GM23248 (cell line): ENCODE results near the gene CALD1. TPM values are rescaled to one million over a fixed set of nuclear protein-coding genes. Genes with fewer than 3 reads are reported as not detected.

Experiments used
- DNase-seq: peaks from one replicate; pipeline ENCODE4 v3.0.0-alpha.2; 2015
- H2AFZ ChIP-seq: fragments of 200-600 bp; sonication (generic); 2 replicates; pipeline ENCODE4 v1.6.1; 2016; ENCODE audit warnings: antibody characterized with exemption
- H3F3A ChIP-seq: fragments of 200-600 bp; sonication (generic); 2 replicates; pipeline ENCODE4 v1.6.1; 2016; ENCODE audit warnings: mild to moderate bottlenecking, antibody characterized with exemption, mixed run types; ENCODE audit not compliant: insufficient read depth
- H3K27ac ChIP-seq: fragments of 200-600 bp; sonication (generic); 2 replicates; pipeline ENCODE4 v1.5.1; 2016; ENCODE audit warnings: mild to moderate bottlenecking
- H3K27me3 ChIP-seq: fragments of 200-600 bp; sonication (generic); replicated peaks from 2 replicates; pipeline ENCODE4 v1.6.1; 2016; ENCODE audit warnings: mild to moderate bottlenecking; ENCODE audit not compliant: insufficient read depth
- H3K36me3 ChIP-seq: fragments of 200-600 bp; sonication (generic); 2 replicates; pipeline ENCODE4 v1.6.1; 2016; ENCODE audit warnings: low read depth, mild to moderate bottlenecking
- H3K4me1 ChIP-seq: fragments of 200-600 bp; sonication (generic); 2 replicates; pipeline ENCODE4 v1.6.1; 2016; ENCODE audit warnings: mild to moderate bottlenecking; ENCODE audit not compliant: insufficient read depth
- H3K4me2 ChIP-seq: fragments of 200-600 bp; sonication (generic); one replicate; pipeline ENCODE4 v1.6.1; 2016; ENCODE audit warnings: mild to moderate bottlenecking; ENCODE audit not compliant: unreplicated experiment
- H3K4me3 ChIP-seq: fragments of 200-600 bp; sonication (generic); 2 replicates; pipeline ENCODE4 v1.5.1; 2016; ENCODE audit warnings: mild to moderate bottlenecking
- H3K79me2 ChIP-seq: fragments of 200-600 bp; sonication (generic); 2 replicates; pipeline ENCODE4 v1.6.1; 2016; ENCODE audit warnings: mild to moderate bottlenecking; ENCODE audit not compliant: insufficient read depth
- H3K9ac ChIP-seq: fragments of 200-600 bp; sonication (generic); 2 replicates; pipeline ENCODE4 v1.6.1; 2016; ENCODE audit warnings: mild to moderate bottlenecking
- H3K9me2 ChIP-seq: fragments of 200-600 bp; sonication (generic); 2 replicates; pipeline ENCODE4 v1.6.1; 2016; ENCODE audit warnings: mixed run types, mild to moderate bottlenecking, moderate library complexity; ENCODE audit not compliant: insufficient read depth
- H3K9me3 ChIP-seq: fragments of 200-600 bp; sonication (generic); one replicate; pipeline ENCODE4 v1.6.1; 2017; ENCODE audit warnings: low read depth
- H4K20me1 ChIP-seq: fragments of 200-600 bp; sonication (generic); 2 replicates; pipeline ENCODE4 v1.6.0; 2016; ENCODE audit not compliant: insufficient read depth
- EZH2 ChIP-seq: fragments of 200-600 bp; sonication (generic); IDR thresholded peaks from 2 replicates; pipeline ENCODE4 v1.6.1; 2018; ENCODE audit warnings: antibody characterized with exemption, mild to moderate bottlenecking; ENCODE audit not compliant: insufficient read depth, poor library complexity, severe bottlenecking
- EZH2phosphoT487 ChIP-seq: fragments of 200-600 bp; sonication (generic); IDR thresholded peaks from 2 replicates; pipeline ENCODE4 v1.6.1; 2018; ENCODE audit warnings: antibody characterized with exemption, moderate library complexity, mild to moderate bottlenecking, low read depth; ENCODE audit not compliant: insufficient read depth
- WGBS, 2 experiments: methylation state at CpG; one replicate each; pipeline ENCODE4 v1.1.6; 2015 to 2017; ENCODE audit warnings: low lambda C conversion rate in 2 of 2, low coverage in 1 of 2; ENCODE audit errors: missing lambda C conversion rate in 2 of 2; 5-methylcytosine and 5-hydroxymethylcytosine counted together
- in situ Hi-C: fragments of 300-500 bp; cut with MboI; formaldehyde crosslinking; loops from 2 replicates; pipeline ENCODE4 v1.15.0; 2020
- polyA plus RNA-seq: library from polyadenylated mRNA; unstranded; fragments of >200 nt; fragmentation: Nextera tagmentation; extraction: Ambion mirVana; gene quantifications from 2 replicates; pipeline ENCODE4 v1.2.1, GENCODE V29; 2016
- total RNA-seq: library from RNA; depleted of rRNA; stranded (reverse); fragments of >200 nt; shearing (Covaris generic); gene quantifications from 2 replicates; pipeline ENCODE4 v1.2.3, GENCODE V29; 2014

CALD1 gene
- total and polyA plus RNA-seq, 2 experiments from 2014 or later: 698 to 1,687 TPM

GRCh38 chr7:134857958-134858357 lies 78.5 kb downstream of the CALD1 start:
- H3K27ac ChIP-seq: 0 out of 2 replicates have a peak overlapping the region, but pooled peaks have one; percentile 2
- in situ Hi-C loops: no loop called here
- TF ChIP-seq EZH2 (no peak), EZH2phosphoT487 (no peak)

DNA sequence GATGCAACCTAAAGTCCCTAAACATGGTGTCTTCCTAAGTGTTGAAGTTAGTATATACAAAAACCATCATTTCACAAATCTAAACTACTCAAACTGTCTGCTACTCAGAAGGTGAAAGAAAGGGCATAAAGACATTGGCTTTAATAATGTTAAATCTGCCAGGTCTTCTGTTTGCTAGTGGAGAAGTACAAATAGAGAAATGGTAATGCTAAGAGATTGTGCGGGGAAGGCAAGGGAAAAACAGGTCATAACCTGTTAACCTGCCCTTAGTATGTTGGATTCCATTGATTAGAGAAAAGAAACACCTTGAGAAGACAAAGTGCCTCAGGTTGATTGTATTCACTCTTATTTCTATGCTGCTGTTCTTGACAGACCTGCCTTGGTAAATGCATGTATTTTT lies 80.3 kb downstream of the CALD1 start:
- no peak overlapping the region for H3K9ac ChIP-seq
- peaks cover 80% of the 10 kb centered on the region for H3F3A ChIP-seq
- TF ChIP-seq EZH2phosphoT487 (no peak), EZH2 (no peak)
- no peak overlapping the region for H3K4me2 ChIP-seq
- peaks cover 18% of the 10 kb centered on the region for H4K20me1 ChIP-seq
- peaks cover 97% of the 10 kb centered on the region for H3K79me2 ChIP-seq
- H3K4me3 ChIP-seq: no peak overlapping the region
- H3K9me2 ChIP-seq: no peaks in the 10 kb centered on the region
- WGBS, 2 experiments: 94 to 100% methylated on average over 1 of the region's 1 CpG
- H3K4me1 ChIP-seq: peaks cover 30% of the 10 kb centered on the region
- in situ Hi-C loops: no loop called here
- H3K36me3 ChIP-seq: peaks cover 19% of the 10 kb centered on the region
- H2AFZ ChIP-seq: no peak overlapping the region
- no peak overlapping the region for H3K27ac ChIP-seq
- no peaks in the 10 kb centered on the region for H3K27me3 ChIP-seq
- H3K9me3 ChIP-seq: no peaks in the 10 kb centered on the region
- no peak for DNase-seq

More at GRCh38 chr7:134857958-134858357, 78.5 kb downstream of the CALD1 start:
- H3K9ac ChIP-seq: no peak overlapping the region
- no peaks in the 10 kb centered on the region for H3K9me3 ChIP-seq
- peaks cover 29% of the 10 kb centered on the region for H3K4me1 ChIP-seq
- H3K4me2 ChIP-seq: no peak overlapping the region
- peaks cover 84% of the 10 kb centered on the region for H3F3A ChIP-seq
- peaks cover 19% of the 10 kb centered on the region for H3K36me3 ChIP-seq
- peaks cover 98% of the 10 kb centered on the region for H3K79me2 ChIP-seq
- no peaks in the 10 kb centered on the region for H3K27me3 ChIP-seq
- no peak for DNase-seq
- no peak overlapping the region for H2AFZ ChIP-seq
- H3K9me2 ChIP-seq: no peaks in the 10 kb centered on the region
- H3K4me3 ChIP-seq: no peak overlapping the region
- H4K20me1 ChIP-seq: peaks cover 18% of the 10 kb centered on the region

GRCh38 chr7:134865001-134865845 lies 85.8 kb downstream of the CALD1 start:
- peaks cover 7% of the 10 kb centered on the region for H4K20me1 ChIP-seq

DNA sequence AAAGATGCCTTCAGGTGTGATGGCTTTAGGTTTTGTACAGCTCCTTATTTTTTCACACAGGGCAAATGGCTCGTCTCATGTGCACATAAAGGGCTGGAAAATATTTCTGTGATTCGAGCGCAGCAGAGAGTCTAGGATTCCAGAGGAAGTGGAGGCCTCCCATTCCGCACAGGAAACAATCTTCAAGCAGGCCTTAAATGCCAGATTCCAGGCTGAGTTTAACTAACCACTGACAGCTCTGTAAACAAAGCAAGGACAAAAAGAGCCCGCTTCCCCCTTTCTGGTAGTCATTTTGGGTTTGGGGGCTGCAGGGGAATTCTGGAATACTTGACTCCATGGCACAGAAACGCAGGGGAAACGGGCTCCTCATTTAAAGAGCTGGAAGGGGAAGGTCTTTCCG lies 87.2 kb downstream of the CALD1 start:
- peaks cover 31% of the 10 kb centered on the region for H3K4me1 ChIP-seq
- no peak for TF ChIP-seq EZH2
- no peak for TF ChIP-seq EZH2phosphoT487
- H3K9me3 ChIP-seq: no peaks in the 10 kb centered on the region
- in situ Hi-C loops: no loop called here
- H3F3A ChIP-seq: peaks cover 73% of the 10 kb centered on the region
- H3K27me3 ChIP-seq: no peaks in the 10 kb centered on the region
- 22 to 29% methylated on average over 8 of the region's 8 CpGs for WGBS, 2 experiments
- H3K79me2 ChIP-seq: peaks cover 98% of the 10 kb centered on the region
- H3K4me2 ChIP-seq: peak overlapping the region; percentile 14
- H3K27ac ChIP-seq: peak overlapping the region; percentile 34
- peak overlapping the region; percentile 41 for H3K9ac ChIP-seq
- H2AFZ ChIP-seq: no peak overlapping the region; the same call in 1 of the 2 replicates
- peaks cover 2% of the 10 kb centered on the region for H4K20me1 ChIP-seq
- no peak overlapping the region for H3K4me3 ChIP-seq
- no peaks in the 10 kb centered on the region for H3K9me2 ChIP-seq
- peaks cover 37% of the 10 kb centered on the region for H3K36me3 ChIP-seq
- peak; percentile 38 for DNase-seq

More at GRCh38 chr7:134865001-134865845, 85.8 kb downstream of the CALD1 start:
- DNase-seq: peak; percentile 52
- Histone ChIP-seq H3K4me3 (peak overlapping the region; percentile 45), H3K27ac (peak overlapping the region; percentile 34), H3F3A (peaks cover 73% of the 10 kb centered on the region), H3K9ac (peak overlapping the region; percentile 41), H3K9me2 (no peaks in the 10 kb centered on the region), H3K9me3 (no peaks in the 10 kb centered on the region), H3K79me2 (peaks cover 98% of the 10 kb centered on the region), H3K27me3 (no peaks in the 10 kb centered on the region), H2AFZ (no peak overlapping the region), H3K36me3 (peaks cover 36% of the 10 kb centered on the region), H3K4me1 (peaks cover 31% of the 10 kb centered on the region), H3K4me2 (peak overlapping the region; percentile 63)
- in situ Hi-C loops: no loop called here
- no peak for TF ChIP-seq EZH2phosphoT487
- 53% methylated on average over 9 of the region's 9 CpGs for WGBS, 2 experiments
